HCT116 (cell line): ENCODE results near the gene SVIL. TPM values are rescaled to one million over a fixed set of nuclear protein-coding genes. Genes with fewer than 3 reads are reported as not detected.
"Not testable (repeated sequence)": the region's sequence is repeated elsewhere in the genome, so short reads cannot be mapped to it uniquely, and the experiment has no call there.

Experiments used
- ATAC-seq: fragments of 200-7000 bp; cut with Tn5 transposase; 2 replicates; pipeline ENCODE4 v1.9.1; 2020; ENCODE audit warnings: mild to moderate bottlenecking, moderate library complexity
- BruUV-seq: library from RNA; stranded (reverse); fragments of 400-500 nt; replicated peaks from 2 replicates; lab custom pipeline; 2021; lab: Mats Ljungman, UMichigan
- CTCF ChIA-PET: fragments of 300-600 bp; sonication (Branson Sonifier 250); formaldehyde crosslinking; loops from one replicate; lab custom pipeline; 2021; ENCODE audit warnings: antibody characterized with exemption; lab: Charles Lee
- POLR2A ChIA-PET: fragments of 300-600, 350-600 bp; sonication (Branson Sonifier 250); formaldehyde crosslinking; loops from one replicate; lab custom pipeline; 2021; ENCODE audit warnings: antibody characterized with exemption; lab: Charles Lee
- RAD21 ChIA-PET, 2 experiments: fragments of 300-600 bp; sonication (Branson Sonifier 250); formaldehyde crosslinking; loops; one replicate each; lab custom pipeline; 2023; ENCODE audit warnings: low total read pairs in 2 of 2; ENCODE audit not compliant: uncharacterized antibody in 2 of 2, unreplicated experiment in 2 of 2, low non-redundant PET in 1 of 2; lab: Charles Lee
- DNase-seq: peaks from one replicate; pipeline ENCODE4 v3.0.0-alpha.2; 2010; ENCODE audit warnings: low read depth, low spot score
- H2AFZ ChIP-seq: fragments of 200-600 bp; shearing (Covaris generic), sonication (generic); 2 replicates; pipeline ENCODE4 v1.6.1; 2017; ENCODE audit warnings: low read depth, mixed run types, mixed read lengths, antibody characterized with exemption, low read length; ENCODE audit not compliant: poor library complexity, severe bottlenecking
- H3K27ac ChIP-seq: 2 replicates; pipeline ENCODE4 v1.5.1; 2012; ENCODE audit warnings: low read depth, low read length
- H3K27me3 ChIP-seq: fragments of 200-600 bp; sonication (generic); 2 replicates; pipeline ENCODE4 v1.6.1; 2016; ENCODE audit warnings: mixed run types, low read length, mixed read lengths; ENCODE audit not compliant: insufficient read depth
- H3K36me3 ChIP-seq, 2 experiments: fragments of 200-500 bp in 1 of 2; fragments of 200-600 bp in 1 of 2; sonication (Bioruptor generic) in 1 of 2; sonication (generic) in 1 of 2; 2 replicates each; pipeline versions ENCODE4 v1.5.1 to v1.6.1; 2014 to 2016; ENCODE audit warnings: low read length in 2 of 2, inconsistent platforms in 1 of 2, mixed read lengths in 1 of 2, mixed run types in 1 of 2; ENCODE audit not compliant: insufficient read depth in 2 of 2, control insufficient read depth in 1 of 2
- H3K4me1 ChIP-seq, 2 experiments: fragments of 200-600 bp in 1 of 2; sonication (generic) in 1 of 2; 2 replicates each; pipeline versions ENCODE4 v1.5.1 to v1.6.1; 2012 to 2017; ENCODE audit warnings: low read length in 2 of 2, inconsistent platforms in 1 of 2, mild to moderate bottlenecking in 1 of 2, mixed read lengths in 1 of 2, mixed run types in 1 of 2, moderate library complexity in 1 of 2; ENCODE audit not compliant: insufficient read depth in 2 of 2, control insufficient read depth in 1 of 2
- H3K4me2 ChIP-seq: fragments of 200-600 bp; sonication (generic); 2 replicates; pipeline ENCODE4 v1.6.1; 2017; ENCODE audit warnings: mixed run types, low read length, mixed read lengths
- H3K4me3 ChIP-seq, 2 experiments: fragments of 200-600 bp in 1 of 2; sonication (generic) in 1 of 2; replicated peaks in 1 of 2; 2 replicates each; pipeline ENCODE4 v1.5.1; 2011 to 2016; ENCODE audit warnings: low read length in 2 of 2, control low read depth in 1 of 2, low read depth in 1 of 2, mild to moderate bottlenecking in 1 of 2, mixed read lengths in 1 of 2, mixed run types in 1 of 2
- H3K79me2 ChIP-seq: fragments of 200-600 bp; sonication (generic); 2 replicates; pipeline ENCODE4 v1.6.1; 2017; ENCODE audit warnings: mild to moderate bottlenecking, mixed run types, low read length, moderate library complexity, mixed read lengths; ENCODE audit not compliant: insufficient read depth
- H3K9ac ChIP-seq: fragments of 200-600 bp; sonication (generic); 2 replicates; pipeline ENCODE4 v1.6.1; 2016; ENCODE audit warnings: low read length, mixed read lengths
- H3K9me2 ChIP-seq: fragments of 200-600 bp; sonication (generic), shearing (Covaris generic); 2 replicates; pipeline ENCODE4 v1.6.1; 2017; ENCODE audit warnings: mixed run types, mild to moderate bottlenecking, moderate library complexity; ENCODE audit not compliant: insufficient read depth
- H3K9me3 ChIP-seq, 2 experiments: fragments of 200-500 bp in 1 of 2; fragments of 200-600 bp in 1 of 2; sonication (Bioruptor generic) in 1 of 2; sonication (generic) in 1 of 2; 2 replicates each; pipeline ENCODE4 v1.6.1; 2014 to 2017; ENCODE audit warnings: low read length in 2 of 2, mixed read lengths in 2 of 2, inconsistent platforms in 1 of 2, low read depth in 1 of 2, mild to moderate bottlenecking in 1 of 2, mixed run types in 1 of 2, moderate library complexity in 1 of 2; ENCODE audit not compliant: control insufficient read depth in 1 of 2, insufficient read depth in 1 of 2
- H4K20me1 ChIP-seq: fragments of 200-600 bp; sonication (generic), shearing (Covaris generic); 2 replicates; pipeline ENCODE4 v1.6.1; 2017; ENCODE audit warnings: mixed run types, mild to moderate bottlenecking, moderate library complexity; ENCODE audit not compliant: insufficient read depth
- ELF1 ChIP-seq: IDR thresholded peaks from 2 replicates; pipeline ENCODE4 v1.6.1; 2012; ENCODE audit warnings: low read depth, borderline replicate concordance
- SIN3A ChIP-seq: IDR thresholded peaks from 2 replicates; pipeline ENCODE4 v1.6.1; 2012; ENCODE audit warnings: low read depth
- TCF7L2 ChIP-seq: IDR thresholded peaks from 2 replicates; pipeline ENCODE4 v1.7.0; 2011; ENCODE audit warnings: borderline replicate concordance, inconsistent platforms; ENCODE audit not compliant: insufficient read depth, insufficient read length; ENCODE audit errors: extremely low read depth
- intact Hi-C: fragments of 100-400 bp; cut with micrococcal nuclease; formaldehyde crosslinking; loops from 2 replicates; pipeline ENCODE4 v1.10.0; 2022
- total RNA-seq: library from RNA; stranded (reverse); gene quantifications from one replicate; pipeline ENCODE4 v1.2.1, GENCODE V29; 2021; ENCODE audit not compliant: unreplicated experiment

The SVIL gene
- total RNA-seq, 1 experiment from 2014 or later, result 27.0 TPM

DNA sequence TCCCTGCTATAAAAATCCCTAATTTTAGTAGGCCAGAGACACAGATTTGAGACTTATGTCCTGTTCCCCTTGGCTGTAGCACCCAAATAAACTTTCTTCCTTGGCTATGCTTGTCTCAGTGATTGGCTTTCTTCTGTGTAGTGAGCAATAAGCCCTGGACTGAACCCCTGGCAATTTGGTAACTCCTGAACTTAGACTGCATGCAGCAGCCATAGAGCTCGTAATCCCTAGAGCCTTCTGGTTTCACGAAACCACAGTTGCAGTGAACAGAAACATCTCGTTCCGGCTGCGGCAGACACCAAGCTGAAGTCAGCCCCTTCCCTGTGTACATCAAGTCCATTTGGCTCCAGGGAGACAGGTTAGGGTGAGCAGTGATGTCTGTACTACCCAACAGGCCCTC lies 173.7 kb downstream of the SVIL start:
- RAD21 ChIA-PET, result no interaction called here
- ATAC-seq, result no peak
- Histone ChIP-seq H3K4me2 (no peak overlapping the region), H4K20me1 (no peaks in the 10 kb centered on the region), H3K9ac (no peak overlapping the region), H3K36me3 (peaks cover 14 to 24% of the 10 kb centered on the region in 2 experiments; a peak in 3 of 4 replicates)
- no TSS peak for BruUV-seq
- no peak for TF ChIP-seq ELF1
- TF ChIP-seq TCF7L2, result no peak
- TF ChIP-seq SIN3A, result no peak
- TF ChIP-seq, all 23 proteins: peak for 0
- Histone ChIP-seq H3K4me3 (no peak overlapping the region), H2AFZ (no peak overlapping the region), H3K27me3 (no peaks in the 10 kb centered on the region), H3K4me1 (no peaks in the 10 kb centered on the region), H3K9me2 (no peaks in the 10 kb centered on the region), H3K9me3 (no peaks in the 10 kb centered on the region; a peak in 1 of 4 replicates), H3K27ac (no peak overlapping the region), H3K79me2 (peaks cover 3% of the 10 kb centered on the region; the same call in 1 of the 2 replicates)
- ChIA-PET POLR2A (no interaction called here), CTCF (no interaction called here)
- DNase-seq, result no peak
- intact Hi-C loops, result no loop called here

DNA sequence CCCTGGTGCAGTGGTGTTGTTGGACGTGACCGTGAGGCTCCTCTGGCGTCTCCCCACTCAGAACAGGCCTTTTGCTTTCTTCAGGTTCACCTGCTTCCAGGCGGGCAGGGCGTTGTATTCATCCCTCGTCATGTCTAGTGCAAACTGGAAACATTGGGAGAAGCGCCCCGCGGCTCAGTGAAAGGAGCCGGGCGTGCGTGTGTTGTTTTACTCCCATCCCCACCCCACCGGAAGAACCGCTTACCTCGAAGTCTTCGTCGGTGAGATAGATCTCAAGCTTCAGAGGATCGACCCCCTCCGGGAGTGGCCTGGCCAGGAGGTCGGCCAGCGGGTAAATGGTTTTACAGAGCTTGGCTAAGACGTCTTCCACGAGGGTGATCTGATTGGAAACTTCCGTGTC lies 176.6 kb downstream of the SVIL start:
- H3K4me3 ChIP-seq, intact Hi-C loops, BruUV-seq, H2AFZ ChIP-seq, H4K20me1 ChIP-seq, H3K9ac ChIP-seq, H3K27me3 ChIP-seq, H3K27ac ChIP-seq, H3K4me1 ChIP-seq, DNase-seq, ATAC-seq, H3K9me2 ChIP-seq, H3K79me2 ChIP-seq, POLR2A ChIA-PET, RAD21 ChIA-PET, H3K4me2 ChIP-seq, H3K9me3 ChIP-seq: not testable (repeated sequence)
- CTCF ChIA-PET, result interaction anchor here (0.6 kb wide), 1 partner anchor 397 kb away, joined by 3 read pairs; no protein-coding TSS in a partner anchor
- peaks cover 8 to 24% of the 10 kb centered on the region in 2 experiments; a peak in 3 of 4 replicates for H3K36me3 ChIP-seq
